Prostate gland (tissue), 2 donors: ENCODE measurements around the gene ARMCX4.

Source experiments
- POLR2A ChIP-seq: fragments of 450-650 bp; IDR thresholded peaks from one replicate; pipeline ENCODE4 v1.6.1; 2016; ENCODE audit warnings: antibody characterized with exemption, mild to moderate bottlenecking
- POLR2AphosphoS5 ChIP-seq: sonication (generic); formaldehyde crosslinking; IDR thresholded peaks from one replicate; pipeline ENCODE4 v1.6.1; 2017; ENCODE audit warnings: antibody characterized with exemption
- TF ChIP-seq, protein P1 (sequence below), 4 experiments: fragments of 200-600 bp in 2 of 4; fragments of 450-650 bp in 2 of 4; sonication (generic) in 2 of 4; IDR thresholded peaks; 1 replicate in 3 of 4; 2 replicates in 1 of 4; pipeline ENCODE4 v1.5.1; 2016 to 2019; ENCODE audit warnings: antibody characterized with exemption in 4 of 4, mild to moderate bottlenecking in 2 of 4, moderate library complexity in 2 of 4

DNA sequence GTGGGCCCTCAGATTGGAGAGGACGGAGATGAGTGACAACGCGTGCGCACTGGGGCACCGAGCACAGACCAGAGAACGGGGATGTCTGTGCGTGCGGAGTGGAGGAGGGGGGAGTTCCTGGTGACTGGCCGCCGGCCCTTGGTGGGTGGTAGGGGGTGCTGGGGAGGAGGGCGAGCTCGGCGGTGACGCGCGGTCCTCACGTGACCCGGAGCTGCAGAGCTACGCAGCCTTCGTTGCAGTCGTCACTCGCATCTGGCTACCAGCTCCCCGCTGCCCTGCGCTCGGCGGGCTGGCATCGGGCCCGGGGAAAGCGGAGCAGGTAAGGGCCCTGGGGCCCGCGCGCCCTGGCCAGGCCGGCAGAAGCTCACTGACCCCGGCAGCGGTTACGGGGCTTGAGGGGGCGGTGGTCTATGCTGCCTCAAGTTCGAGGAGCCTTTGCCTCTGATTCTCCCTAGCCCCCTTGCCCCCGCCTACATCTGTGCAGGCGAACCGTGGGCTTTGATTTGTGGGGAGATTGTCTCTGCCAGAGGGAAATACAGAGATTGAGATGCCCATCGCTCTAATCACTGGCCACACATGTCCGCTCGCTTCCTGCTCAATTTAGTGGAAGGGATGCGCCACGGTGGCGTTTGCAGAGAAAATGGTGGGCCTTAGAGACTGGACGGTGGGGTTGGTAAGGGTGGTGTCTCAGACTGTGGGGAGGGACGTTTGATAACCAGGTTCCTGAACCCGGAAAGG is at the start of gene ARMCX4:
- TF ChIP-seq, protein P1, sequence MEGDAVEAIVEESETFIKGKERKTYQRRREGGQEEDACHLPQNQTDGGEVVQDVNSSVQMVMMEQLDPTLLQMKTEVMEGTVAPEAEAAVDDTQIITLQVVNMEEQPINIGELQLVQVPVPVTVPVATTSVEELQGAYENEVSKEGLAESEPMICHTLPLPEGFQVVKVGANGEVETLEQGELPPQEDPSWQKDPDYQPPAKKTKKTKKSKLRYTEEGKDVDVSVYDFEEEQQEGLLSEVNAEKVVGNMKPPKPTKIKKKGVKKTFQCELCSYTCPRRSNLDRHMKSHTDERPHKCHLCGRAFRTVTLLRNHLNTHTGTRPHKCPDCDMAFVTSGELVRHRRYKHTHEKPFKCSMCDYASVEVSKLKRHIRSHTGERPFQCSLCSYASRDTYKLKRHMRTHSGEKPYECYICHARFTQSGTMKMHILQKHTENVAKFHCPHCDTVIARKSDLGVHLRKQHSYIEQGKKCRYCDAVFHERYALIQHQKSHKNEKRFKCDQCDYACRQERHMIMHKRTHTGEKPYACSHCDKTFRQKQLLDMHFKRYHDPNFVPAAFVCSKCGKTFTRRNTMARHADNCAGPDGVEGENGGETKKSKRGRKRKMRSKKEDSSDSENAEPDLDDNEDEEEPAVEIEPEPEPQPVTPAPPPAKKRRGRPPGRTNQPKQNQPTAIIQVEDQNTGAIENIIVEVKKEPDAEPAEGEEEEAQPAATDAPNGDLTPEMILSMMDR (IDR thresholded peaks at IDR 0.05): no peak
- peak; percentile 19 for TF ChIP-seq POLR2AphosphoS5
- TF ChIP-seq POLR2A: peak; percentile 19
